Left ventricle myocardium superior (tissue), 1 donor: ENCODE measurements around the gene SERPINE2. TPM values are rescaled to one million over a fixed set of nuclear protein-coding genes. Genes with fewer than 3 reads are reported as not detected.
"Not testable (repeated sequence)": the region's sequence is repeated elsewhere in the genome, so short reads cannot be mapped to it uniquely, and the experiment has no call there.

Source experiments
- ATAC-seq: fragments of 200-7000 bp; cut with Tn5 transposase; one replicate; pipeline ENCODE4 v1.9.1; 2020; ENCODE audit warnings: mild to moderate bottlenecking, moderate library complexity
- DNase-seq: peaks from one replicate; pipeline ENCODE4 v3.0.0-alpha.2; 2020
- intact Hi-C: fragments of 100-400 bp; cut with micrococcal nuclease; formaldehyde crosslinking; loops from one replicate; pipeline ENCODE4 v1.11.0; 2022
- total RNA-seq: library from RNA; stranded (reverse); fragmentation: NEBNext Ultra II Directional; extraction: Animal tissue kit (Norgen Biotek cat#: 25700); gene quantifications from one replicate; pipeline ENCODE4 v1.2.1, GENCODE V29; 2021
- donor health status: DM: no; HTN: yes; CAD: no; lungs with severe emphysema.

Gene SERPINE2
- total RNA-seq, 1 donor from 2014 or later = 6.0 TPM

- ATAC-seq (no peak), DNase-seq (no peak)
- intact Hi-C loops = no loop called here
Observed at GRCh38 chr2:224023188-224023587, 15.9 kb downstream of the SERPINE2 start.

GRCh38 chr2:224022486-224022885 is 16.6 kb downstream of the SERPINE2 start:
- intact Hi-C loops = no loop called here
- ATAC-seq = no peak
- DNase-seq = no peak

GRCh38 chr2:224020523-224020922 is 18.6 kb downstream of the SERPINE2 start:
- ATAC-seq (no peak), DNase-seq (no peak)
- intact Hi-C loops = no loop called here

GRCh38 chr2:224017957-224018356 is 21.1 kb downstream of the SERPINE2 start:
- no peak for DNase-seq
- intact Hi-C loops = no loop called here
- no peak for ATAC-seq

- no peak for ATAC-seq
- intact Hi-C loops = no loop called here
Observed at GRCh38 chr2:224016963-224017362, 22.1 kb downstream of the SERPINE2 start.

GRCh38 chr2:224014336-224014735 is 24.8 kb downstream of the SERPINE2 start:
- DNase-seq (no peak), ATAC-seq (no peak)
- intact Hi-C loops = no loop called here

More at GRCh38 chr2:224016963-224017362, 22.1 kb downstream of the SERPINE2 start:
- DNase-seq = no peak

GRCh38 chr2:224011837-224012236 is 27.2 kb downstream of the SERPINE2 start:
- ATAC-seq (no peak), DNase-seq (no peak)
- intact Hi-C loops = no loop called here

- intact Hi-C loops = no loop called here
- ATAC-seq (no peak), DNase-seq (no peak)
Observed at GRCh38 chr2:224009605-224010315, 29.3 kb downstream of the SERPINE2 start.

GRCh38 chr2:224008702-224009261 is 30.3 kb downstream of the SERPINE2 start:
- no peak for DNase-seq
- no peak for ATAC-seq
- intact Hi-C loops = no loop called here

GRCh38 chr2:224004105-224004695 is 34.9 kb downstream of the SERPINE2 start:
- peak; percentile 65 for ATAC-seq
- intact Hi-C loops = no loop called here
- no peak for DNase-seq

GRCh38 chr2:224000662-224001061 is 38.4 kb downstream of the SERPINE2 start:
- ATAC-seq, intact Hi-C loops, DNase-seq: not testable (repeated sequence)

GRCh38 chr2:223999862-224000261 is 39.2 kb downstream of the SERPINE2 start:
- ATAC-seq = no peak
- intact Hi-C loops = no loop called here
- DNase-seq = no peak

- intact Hi-C loops = no loop called here
Observed at GRCh38 chr2:223998948-223999347, 40.1 kb downstream of the SERPINE2 start.

GRCh38 chr2:223997938-223998337 is 41.1 kb downstream of the SERPINE2 start:
- intact Hi-C loops = no loop called here
- DNase-seq = no peak
- ATAC-seq = no peak

More at GRCh38 chr2:223998948-223999347, 40.1 kb downstream of the SERPINE2 start:
- ATAC-seq (no peak), DNase-seq (no peak)

GRCh38 chr2:223996391-223996790 is 42.7 kb downstream of the SERPINE2 start:
- no peak for DNase-seq
- no peak for ATAC-seq
- intact Hi-C loops = no loop called here

- intact Hi-C loops = no loop called here
- ATAC-seq (no peak), DNase-seq (no peak)
Observed at GRCh38 chr2:223995569-223995968, 43.5 kb downstream of the SERPINE2 start.

GRCh38 chr2:223994562-223995162 is 44.4 kb downstream of the SERPINE2 start:
- DNase-seq (no peak), ATAC-seq (no peak)
- intact Hi-C loops = no loop called here

GRCh38 chr2:223993634-223994232 is 45.4 kb downstream of the SERPINE2 start:
- no peak for DNase-seq
- ATAC-seq = peak; percentile 85
- intact Hi-C loops = loop anchor here (1.0 kb wide), 1 partner anchor 291 kb away; no protein-coding TSS in a partner anchor

- intact Hi-C loops = no loop called here
- DNase-seq (no peak), ATAC-seq (no peak)
Observed at GRCh38 chr2:223991611-223992010, 47.5 kb downstream of the SERPINE2 start.

- no peak for ATAC-seq
- DNase-seq = no peak
- intact Hi-C loops = no loop called here
Observed at GRCh38 chr2:223989856-223990232, 49.2 kb downstream of the SERPINE2 start.
